ENCODE measurements around the gene MND1. TPM values are rescaled to one million over a fixed set of nuclear protein-coding genes. Genes with fewer than 3 reads are reported as not detected.

The MND1 gene
- total RNA-seq, 1 donor from 2014 or later = 1.00 TPM

GRCh38 chr4:153335665-153336064 is 8.8 kb upstream of the MND1 start:
- no peaks in the 10 kb centered on the region for H3K4me1 ChIP-seq (ENCODE audit: insufficient read depth, low read length)
- Mint-ChIP-seq H3K27ac (ENCODE audit: unreplicated experiment) (no peak overlapping the region), H3K4me1 (ENCODE audit: low read depth, unreplicated experiment) (no peaks in the 10 kb centered on the region), H3K36me3 (ENCODE audit: low read depth, unreplicated experiment) (peaks cover 2% of the 10 kb centered on the region), H3K9me3 (ENCODE audit: unreplicated experiment) (no peaks in the 10 kb centered on the region), H3K4me3 (ENCODE audit: unreplicated experiment) (no peak overlapping the region), H3K27me3 (ENCODE audit: low read depth, unreplicated experiment) (no peaks in the 10 kb centered on the region)
- H3K27me3 ChIP-seq (ENCODE audit: insufficient read depth, low read length) = no peaks in the 10 kb centered on the region
- no peak overlapping the region for H3K27ac ChIP-seq (ENCODE audit: low read depth, low read length)
- no peaks in the 10 kb centered on the region for H3K9me3 ChIP-seq (ENCODE audit: insufficient read depth, low read depth, low read length)
- H3K9ac ChIP-seq (ENCODE audit: low read length) = no peak overlapping the region
- H3K4me2 ChIP-seq (ENCODE audit: low read length) = peak overlapping the region; percentile 23
- H2AFZ ChIP-seq (ENCODE audit: low read depth, low read length) = no peak overlapping the region
- H3K4me3 ChIP-seq (ENCODE audit: insufficient read depth, low read depth, low read length) = no peak overlapping the region
- TF ChIP-seq EZH2 (IDR thresholded peaks at IDR 0.05; ENCODE audit: insufficient read depth, low read length) (no peak), CTCF (IDR thresholded peaks at IDR 0.05; ENCODE audit: insufficient read depth, low read depth, low read length) (no peak)
- no peaks in the 10 kb centered on the region for H3K79me2 ChIP-seq (ENCODE audit: insufficient read depth, low read length)
- DNase-seq (ENCODE audit: low read depth) (peak; percentile 30), FAIRE-seq (no peak)
- H3K36me3 ChIP-seq (ENCODE audit: insufficient read depth, low read length) = no peaks in the 10 kb centered on the region
- H4K20me1 ChIP-seq (ENCODE audit: insufficient read depth, low read length) = no peaks in the 10 kb centered on the region

GRCh38 chr4:153337686-153338085 is 6.8 kb upstream of the MND1 start:
- H3K27ac Mint-ChIP-seq (ENCODE audit: unreplicated experiment) = no peak overlapping the region

More at GRCh38 chr4:153337686-153338085, 6.8 kb upstream of the MND1 start:
- Histone ChIP-seq H3K4me1 (ENCODE audit: insufficient read depth, low read length) (peaks cover 7% of the 10 kb centered on the region), H3K9ac (ENCODE audit: low read length) (no peak overlapping the region), H3K79me2 (ENCODE audit: insufficient read depth, low read length) (no peaks in the 10 kb centered on the region), H3K27me3 (ENCODE audit: insufficient read depth, low read length) (no peaks in the 10 kb centered on the region), H3K4me3 (ENCODE audit: insufficient read depth, low read depth, low read length) (no peak overlapping the region), H3K27ac (ENCODE audit: low read depth, low read length) (no peak overlapping the region), H3K36me3 (ENCODE audit: insufficient read depth, low read length) (no peaks in the 10 kb centered on the region), H2AFZ (ENCODE audit: low read depth, low read length) (no peak overlapping the region), H4K20me1 (ENCODE audit: insufficient read depth, low read length) (no peaks in the 10 kb centered on the region), H3K9me3 (ENCODE audit: insufficient read depth, low read depth, low read length) (no peaks in the 10 kb centered on the region), H3K4me2 (ENCODE audit: low read length) (no peak overlapping the region)
- TF ChIP-seq EZH2 (IDR thresholded peaks at IDR 0.05; ENCODE audit: insufficient read depth, low read length) = no peak
- TF ChIP-seq CTCF (IDR thresholded peaks at IDR 0.05; ENCODE audit: insufficient read depth, low read depth, low read length) = no peak
- no peaks in the 10 kb centered on the region for H3K9me3 Mint-ChIP-seq (ENCODE audit: unreplicated experiment)
- FAIRE-seq (no peak), DNase-seq (ENCODE audit: low read depth) (no peak)
- no peak overlapping the region for H3K4me3 Mint-ChIP-seq (ENCODE audit: unreplicated experiment)
- no peaks in the 10 kb centered on the region for H3K36me3 Mint-ChIP-seq (ENCODE audit: low read depth, unreplicated experiment)
- H3K4me1 Mint-ChIP-seq (ENCODE audit: low read depth, unreplicated experiment) = peaks cover 10% of the 10 kb centered on the region
- H3K27me3 Mint-ChIP-seq (ENCODE audit: low read depth, unreplicated experiment) = no peaks in the 10 kb centered on the region

Measured in astrocyte (in vitro differentiated cells and primary cell).